H1 (cell line): Measurements from ENCODE around the gene PEX26. TPM values are rescaled to one million over a fixed set of nuclear protein-coding genes. Genes with fewer than 3 reads are reported as not detected.

Source experiments
- ATF3 ChIP-seq: IDR thresholded peaks from 2 replicates; pipeline ENCODE4 v1.6.1; 2011; ENCODE audit warnings: low read depth, mild to moderate bottlenecking, low read length; ENCODE audit not compliant: insufficient read depth
- HDAC6 ChIP-seq: IDR thresholded peaks from one replicate; pipeline ENCODE4 v1.7.1; 2012; ENCODE audit warnings: low read depth, mild to moderate bottlenecking, inconsistent platforms, low read length, moderate library complexity
- polyA plus RNA-seq, 7 experiments: library from polyadenylated mRNA; depleted of rRNA in 3 of 7; stranded (reverse) in 5 of 7; unstranded in 2 of 7; fragments of >200 nt in 5 of 7; fragments of 200-250 nt in 2 of 7; gene quantifications; 1 replicate in 5 of 7; 2 replicates in 1 of 7; 4 replicates in 1 of 7; pipeline versions ENCODE4 v1.2.1 to v1.2.3, GENCODE V29; 2011 to 2013; ENCODE audit warnings: missing spikeins in 2 of 7, mixed read lengths in 2 of 7
- total RNA-seq: library from RNA; stranded (reverse); fragmentation: NEBNext Ultra II Directional; extraction: Animal tissue kit (Norgen Biotek cat#: 25700); gene quantifications from 2 replicates; pipeline ENCODE4 v1.2.1, GENCODE V29; 2021

Gene PEX26
- total and polyA plus RNA-seq, 2 of the 8 experiments (the other 6 are each of a cell fraction or from before 2014, with no cell fraction given): 33.1 to 49.0 TPM

GRCh38 chr22:18091916-18092526, 14.2 kb downstream of the PEX26 start (continued):
- TF ChIP-seq ATF3: no peak
- TF ChIP-seq HDAC6: no peak
